AG10803 (cell line): ENCODE results near the gene PXK.

ENCODE experiments used
- DNase-seq: peaks from one replicate; pipeline ENCODE4 v3.0.0; 2010; ENCODE audit warnings: low read depth
- H3K4me3 ChIP-seq: 2 replicates; pipeline ENCODE4 v1.5.1; 2011; ENCODE audit warnings: mild to moderate bottlenecking, low read length, control low read depth
- TF ChIP-seq, protein P1 (sequence below): conservative IDR thresholded peaks from 2 replicates; pipeline ENCODE4 v1.5.1; 2011; ENCODE audit warnings: mild to moderate bottlenecking, low read length, control low read depth, inconsistent platforms

Gene PXK

DNA sequence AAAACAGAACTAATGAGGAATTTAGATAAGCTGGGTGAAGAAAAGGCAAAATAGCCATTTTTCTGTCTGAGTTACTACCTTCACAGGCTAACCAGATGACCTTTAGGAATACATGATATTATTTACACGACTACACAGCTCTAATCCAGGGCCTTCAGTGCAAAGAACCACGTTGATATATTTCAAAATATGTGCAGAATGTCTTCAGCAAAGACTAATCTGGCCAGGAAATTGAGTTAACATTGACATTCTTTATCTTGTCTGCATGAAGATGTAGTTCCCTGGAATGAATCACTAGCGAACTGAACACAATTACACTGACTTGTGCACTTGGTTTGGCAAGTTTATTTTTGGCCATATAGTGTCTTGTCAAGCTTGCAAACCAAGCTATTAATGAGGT lies 59.5 kb downstream of the PXK start:
- peak; percentile 53 for DNase-seq
- H3K4me3 ChIP-seq: no peak overlapping the region
- TF ChIP-seq, protein P1, sequence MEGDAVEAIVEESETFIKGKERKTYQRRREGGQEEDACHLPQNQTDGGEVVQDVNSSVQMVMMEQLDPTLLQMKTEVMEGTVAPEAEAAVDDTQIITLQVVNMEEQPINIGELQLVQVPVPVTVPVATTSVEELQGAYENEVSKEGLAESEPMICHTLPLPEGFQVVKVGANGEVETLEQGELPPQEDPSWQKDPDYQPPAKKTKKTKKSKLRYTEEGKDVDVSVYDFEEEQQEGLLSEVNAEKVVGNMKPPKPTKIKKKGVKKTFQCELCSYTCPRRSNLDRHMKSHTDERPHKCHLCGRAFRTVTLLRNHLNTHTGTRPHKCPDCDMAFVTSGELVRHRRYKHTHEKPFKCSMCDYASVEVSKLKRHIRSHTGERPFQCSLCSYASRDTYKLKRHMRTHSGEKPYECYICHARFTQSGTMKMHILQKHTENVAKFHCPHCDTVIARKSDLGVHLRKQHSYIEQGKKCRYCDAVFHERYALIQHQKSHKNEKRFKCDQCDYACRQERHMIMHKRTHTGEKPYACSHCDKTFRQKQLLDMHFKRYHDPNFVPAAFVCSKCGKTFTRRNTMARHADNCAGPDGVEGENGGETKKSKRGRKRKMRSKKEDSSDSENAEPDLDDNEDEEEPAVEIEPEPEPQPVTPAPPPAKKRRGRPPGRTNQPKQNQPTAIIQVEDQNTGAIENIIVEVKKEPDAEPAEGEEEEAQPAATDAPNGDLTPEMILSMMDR: no peak

DNA sequence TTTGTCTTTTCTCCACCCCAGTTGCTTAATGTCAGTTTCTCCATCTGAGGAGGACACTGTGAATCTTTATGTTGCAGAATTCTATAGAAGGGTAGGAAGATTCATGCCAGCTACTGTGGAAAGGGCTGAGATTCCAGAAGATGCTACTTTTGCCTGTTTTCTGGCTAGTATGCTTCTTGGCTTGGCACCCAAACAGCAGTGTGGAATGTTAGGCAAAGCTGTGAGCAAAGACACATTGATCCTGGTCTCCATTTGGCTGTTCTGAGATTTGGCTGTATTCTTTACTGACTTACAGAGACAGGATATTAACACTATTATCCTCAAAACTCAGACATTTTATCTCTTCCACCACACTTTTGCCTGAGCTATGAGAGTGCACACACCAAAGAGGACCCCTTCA lies 61.6 kb downstream of the PXK start:
- TF ChIP-seq, protein P1: no peak
- DNase-seq: peak; percentile 67
- no peak overlapping the region for H3K4me3 ChIP-seq

DNA sequence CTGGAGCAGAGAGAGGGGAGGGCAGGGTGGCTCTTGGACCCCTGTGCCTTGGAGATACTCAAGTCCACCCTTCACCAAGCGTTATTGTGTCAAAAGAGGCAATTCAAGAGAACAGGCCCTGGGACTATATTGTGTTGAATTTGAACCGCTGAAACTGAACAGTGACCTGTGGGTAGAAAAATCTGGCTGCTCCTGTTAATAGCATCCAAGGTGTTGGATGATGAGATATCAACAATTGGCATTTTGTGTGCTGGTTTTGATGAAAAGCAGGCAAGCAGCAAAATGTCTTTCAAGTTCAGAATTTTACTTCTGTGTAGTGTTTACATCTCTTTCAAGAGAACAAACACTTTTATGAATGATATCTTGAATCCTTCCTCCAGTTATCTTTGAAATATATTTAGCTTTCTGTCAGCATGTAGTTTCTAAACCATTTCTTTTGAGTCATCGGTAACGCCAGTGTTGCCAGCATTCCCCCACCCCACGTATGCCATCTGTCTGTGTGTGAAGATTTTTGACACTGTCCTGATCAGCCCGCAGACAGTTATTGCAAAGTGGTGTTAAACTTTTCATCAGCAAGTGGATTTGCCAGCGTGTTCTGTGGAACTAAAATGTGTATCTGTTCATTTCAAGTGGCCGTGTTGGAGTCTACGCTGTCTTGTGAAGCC lies 66.1 kb downstream of the PXK start:
- TF ChIP-seq, protein P1: no peak
- no peak for DNase-seq
- no peak overlapping the region for H3K4me3 ChIP-seq

DNA sequence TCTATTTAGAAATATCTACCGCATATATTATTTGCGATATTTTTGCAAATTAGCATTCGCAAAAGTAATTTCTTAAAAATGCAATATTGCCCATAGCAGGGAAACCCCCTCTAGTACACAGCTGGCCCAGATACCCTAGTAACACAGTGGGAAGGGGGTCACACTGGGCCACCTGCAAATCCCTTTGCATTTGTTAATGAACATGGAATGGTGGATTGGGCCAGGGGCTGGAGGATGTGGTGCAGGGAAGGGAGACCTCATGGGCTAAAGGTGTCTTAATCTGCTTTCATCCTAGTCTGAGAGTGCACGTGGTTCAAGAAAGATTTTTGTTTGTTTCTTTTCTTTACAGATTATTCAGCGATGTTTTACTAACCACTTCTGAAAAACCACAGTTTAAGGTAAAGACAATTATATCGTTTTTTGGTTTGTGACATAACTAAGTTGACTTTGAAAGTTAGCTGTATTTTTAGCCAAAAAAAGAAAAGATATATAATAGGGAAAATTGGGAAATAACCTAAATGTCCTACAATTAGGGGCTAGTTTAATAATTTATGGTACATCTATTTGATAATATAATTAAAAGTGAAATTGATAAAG lies 70.9 kb downstream of the PXK start:
- TF ChIP-seq, protein P1: no peak
- DNase-seq: no peak
- H3K4me3 ChIP-seq: no peak overlapping the region

DNA sequence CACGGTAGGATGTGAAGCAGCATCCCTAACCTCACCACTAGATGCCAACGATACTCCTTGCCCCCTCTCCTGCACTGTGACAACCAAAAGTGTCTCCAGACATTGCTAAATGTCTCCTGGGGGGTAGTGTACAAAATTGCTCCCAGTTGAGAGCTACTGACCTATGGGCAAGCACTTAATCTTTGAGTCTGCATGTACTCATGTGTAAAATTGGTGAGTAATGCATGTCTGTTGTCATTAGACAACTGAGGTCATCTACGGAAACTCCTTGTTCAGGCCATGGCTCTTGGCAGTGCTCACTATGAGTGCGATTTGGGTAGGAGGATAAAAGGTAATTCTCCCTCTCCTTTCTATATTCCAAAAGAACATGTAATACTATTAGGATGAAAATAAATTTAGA lies 71.7 kb downstream of the PXK start:
- TF ChIP-seq, protein P1: no peak
- DNase-seq: peak; percentile 67
- H3K4me3 ChIP-seq: no peak overlapping the region

DNA sequence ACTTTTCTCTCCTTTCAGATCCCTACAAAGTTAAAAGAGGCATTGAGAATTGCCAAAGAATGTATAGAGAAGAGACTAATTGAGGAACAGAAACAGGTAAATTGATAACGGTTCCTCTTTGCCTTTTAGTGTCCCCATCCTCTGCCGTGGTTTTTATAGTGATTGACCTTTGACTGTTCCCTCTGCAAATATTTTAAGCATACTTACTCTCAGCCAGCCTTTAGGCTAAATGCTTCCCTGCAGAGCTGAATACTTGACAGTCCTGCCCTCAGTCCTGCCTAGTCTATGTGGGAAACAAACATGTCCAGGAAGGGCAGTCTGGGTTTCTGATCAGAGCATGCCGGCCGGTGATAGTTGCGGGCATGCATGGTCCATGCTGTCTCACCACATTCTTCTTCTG lies 76.2 kb downstream of the PXK start:
- DNase-seq: no peak
- H3K4me3 ChIP-seq: no peak overlapping the region
- TF ChIP-seq, protein P1: no peak

DNA sequence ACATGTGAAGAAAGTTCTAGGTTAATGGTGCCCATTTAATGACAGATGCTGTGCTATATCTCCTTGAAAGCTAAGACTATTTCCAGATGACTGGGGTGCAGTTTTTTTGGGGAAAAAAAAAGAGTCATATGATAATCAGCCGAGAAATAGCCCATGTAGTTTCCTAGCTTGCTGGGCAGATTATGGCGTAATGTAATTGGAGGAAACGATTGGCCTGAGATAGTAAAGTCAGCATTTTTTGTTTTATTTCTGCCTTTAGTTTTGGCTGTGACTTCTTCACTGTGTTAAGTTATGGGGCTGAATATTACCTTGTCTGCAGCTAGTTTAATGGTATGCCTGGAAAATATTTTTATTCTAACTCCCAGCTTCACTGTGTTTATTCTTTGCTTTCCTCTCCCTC lies 77.0 kb downstream of the PXK start:
- TF ChIP-seq, protein P1: no peak
- H3K4me3 ChIP-seq: no peak overlapping the region
- DNase-seq: no peak
